GM23338 (cell line): ENCODE results near the gene RDH12. TPM values are rescaled to one million over a fixed set of nuclear protein-coding genes. Genes with fewer than 3 reads are reported as not detected.

Source experiments
- ATAC-seq: fragments of 200-7000 bp; cut with Tn5 transposase; 3 replicates; pipeline ENCODE4 v1.9.1; 2020
- DNase-seq: peaks from one replicate; pipeline ENCODE4 v3.0.0-alpha.2; 2015; ENCODE audit warnings: low spot score
- H2AFZ ChIP-seq: fragments of 200-600 bp; sonication (generic); 2 replicates; pipeline ENCODE4 v1.8.0; 2016; ENCODE audit warnings: antibody characterized with exemption, mild to moderate bottlenecking, moderate library complexity
- H3F3A ChIP-seq: fragments of 200-600 bp; sonication (generic); replicated peaks from 2 replicates; pipeline ENCODE4 v1.8.0; 2017; ENCODE audit warnings: antibody characterized with exemption, mixed run types, low read depth
- H3K27ac ChIP-seq: fragments of 200-600 bp; sonication (generic); 2 replicates; pipeline ENCODE4 v1.6.1; 2016; ENCODE audit warnings: low read depth
- H3K27me3 ChIP-seq: fragments of 200-600 bp; sonication (generic); 2 replicates; pipeline ENCODE4 v1.8.0; 2016; ENCODE audit warnings: mild to moderate bottlenecking, mixed run types, moderate library complexity; ENCODE audit not compliant: insufficient read depth
- H3K36me3 ChIP-seq: fragments of 200-600 bp; sonication (generic); 2 replicates; pipeline ENCODE4 v1.8.0; 2016; ENCODE audit warnings: mild to moderate bottlenecking; ENCODE audit not compliant: insufficient read depth
- H3K4me1 ChIP-seq: fragments of 200-600 bp; sonication (generic); 2 replicates; pipeline ENCODE4 v1.8.0; 2016; ENCODE audit warnings: mild to moderate bottlenecking, moderate library complexity; ENCODE audit not compliant: insufficient read depth
- H3K4me2 ChIP-seq: fragments of 200-600 bp; sonication (generic); 2 replicates; pipeline ENCODE4 v1.7.1; 2017; ENCODE audit warnings: mixed run types
- H3K4me3 ChIP-seq: fragments of 200-600 bp; sonication (generic); 2 replicates; pipeline ENCODE4 v1.6.1; 2016; ENCODE audit warnings: mixed run types
- H3K79me2 ChIP-seq: fragments of 200-600 bp; sonication (generic); replicated peaks from 2 replicates; pipeline ENCODE4 v1.8.0; 2017; ENCODE audit warnings: mild to moderate bottlenecking; ENCODE audit not compliant: insufficient read depth
- H3K9me2 ChIP-seq: fragments of 200-600 bp; sonication (generic); 2 replicates; pipeline ENCODE4 v1.8.0; 2017; ENCODE audit not compliant: insufficient read depth
- H4K20me1 ChIP-seq: fragments of 200-600 bp; sonication (generic); replicated peaks from 2 replicates; pipeline ENCODE4 v1.8.0; 2017; ENCODE audit warnings: mild to moderate bottlenecking; ENCODE audit not compliant: insufficient read depth
- H3K27ac Mint-ChIP-seq: 2 replicates; pipeline ENCODE4 v1.8.0; 2020; ENCODE audit warnings: inconsistent platforms, mild to moderate bottlenecking, moderate library complexity, mixed read lengths
- H3K27me3 Mint-ChIP-seq: 3 replicates; pipeline ENCODE4 v1.8.0; 2022; ENCODE audit warnings: low read depth, mild to moderate bottlenecking, moderate library complexity, mixed read lengths, inconsistent platforms; ENCODE audit not compliant: insufficient read depth, poor library complexity
- H3K36me3 Mint-ChIP-seq: 3 replicates; pipeline ENCODE4 v1.8.0; 2021; ENCODE audit warnings: low read depth, mild to moderate bottlenecking, inconsistent platforms, moderate library complexity, mixed read lengths
- H3K4me1 Mint-ChIP-seq: 3 replicates; pipeline ENCODE4 v1.8.0; 2020; ENCODE audit warnings: mild to moderate bottlenecking, inconsistent platforms, mixed read lengths
- H3K4me3 Mint-ChIP-seq: 3 replicates; pipeline ENCODE4 v1.8.0; 2021; ENCODE audit warnings: moderate library complexity, mild to moderate bottlenecking, inconsistent platforms, mixed read lengths
- H3K9me3 Mint-ChIP-seq: 3 replicates; pipeline ENCODE4 v1.8.0; 2020; ENCODE audit warnings: moderate library complexity, mild to moderate bottlenecking, inconsistent platforms, mixed read lengths
- EZH2phosphoT487 ChIP-seq: fragments of 200-600 bp; sonication (generic); IDR thresholded peaks from one replicate; pipeline ENCODE4 v1.8.1; 2018; ENCODE audit warnings: antibody characterized with exemption; ENCODE audit not compliant: unreplicated experiment
- JUNB ChIP-seq: IDR thresholded peaks from one replicate; pipeline ENCODE4 v1.6.1; 2016; ENCODE audit warnings: antibody characterized with exemption; ENCODE audit not compliant: unreplicated experiment
- POLR2AphosphoS5 ChIP-seq: IDR thresholded peaks from 2 replicates; pipeline ENCODE4 v1.6.1; 2016; ENCODE audit warnings: antibody characterized with exemption, low read depth
- ZNF114 ChIP-seq: fragments of 250-450 bp; sonication (Bioruptor Pico); IDR thresholded peaks from 2 replicates; pipeline ENCODE4 v1.5.0; 2020; ENCODE audit warnings: mild to moderate bottlenecking, moderate library complexity
- polyA plus RNA-seq: library from polyadenylated mRNA; unstranded; fragments of >200 nt; fragmentation: Nextera tagmentation; extraction: Ambion mirVana; gene quantifications from 2 replicates; pipeline ENCODE4 v1.2.1, GENCODE V29; 2016
- total RNA-seq: library from RNA; depleted of rRNA; stranded (reverse); fragments of >200 nt; shearing (Covaris generic); gene quantifications from 2 replicates; pipeline ENCODE4 v1.2.3, GENCODE V29; 2014
- TF ChIP-seq, protein P1 (sequence below): IDR thresholded peaks from 2 replicates; pipeline ENCODE4 v1.6.1; 2016; ENCODE audit warnings: antibody characterized with exemption
- TF ChIP-seq, protein P2 (sequence below): IDR thresholded peaks from one replicate; pipeline ENCODE4 v1.6.1; 2018; ENCODE audit warnings: antibody characterized with exemption; ENCODE audit not compliant: unreplicated experiment
- TF ChIP-seq, protein P3 (sequence below): fragments of 250-450 bp; sonication (Bioruptor Pico); IDR thresholded peaks from 2 replicates; pipeline ENCODE4 v1.5.0; 2020; ENCODE audit warnings: mild to moderate bottlenecking, moderate library complexity
- TF ChIP-seq, protein P4 (sequence below), 2 experiments: fragments of 200-600 bp in 1 of 2; sonication (generic) in 1 of 2; conservative IDR thresholded peaks; 2 replicates each; pipeline versions ENCODE4 v1.5.1 to v1.6.1; 2016 to 2017; ENCODE audit warnings: antibody characterized with exemption in 2 of 2, low read depth in 2 of 2, mild to moderate bottlenecking in 2 of 2, moderate library complexity in 1 of 2

The RDH12 gene
- total and polyA plus RNA-seq, 2 experiments from 2014 or later: 0.28 to 1.6 TPM

DNA sequence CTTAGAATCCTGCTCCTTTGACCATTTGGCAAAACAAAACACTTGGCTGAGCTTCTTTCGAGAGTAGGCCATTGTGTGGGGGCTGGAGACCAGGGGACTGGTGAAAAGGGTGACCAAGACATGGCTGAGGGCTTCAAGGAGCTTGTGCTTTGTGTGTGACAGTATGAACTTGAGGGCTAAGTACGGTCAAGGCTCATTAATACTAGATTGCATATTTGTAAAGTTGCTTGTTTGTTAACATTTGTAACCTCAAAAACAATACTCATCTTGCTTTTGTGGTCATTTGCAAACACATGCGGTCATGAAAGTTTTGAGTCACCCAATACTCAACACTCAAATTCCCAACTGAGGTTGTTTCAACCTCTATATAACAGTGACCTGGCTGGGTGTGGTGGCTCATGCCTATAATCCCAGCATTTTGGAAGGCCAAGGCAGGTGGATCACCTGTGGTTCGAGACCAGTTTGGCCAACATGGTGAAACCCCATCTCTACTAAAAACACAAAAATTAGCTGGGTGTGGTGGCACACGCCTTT is 72.2 kb downstream of the RDH12 start:
- H3K27me3 ChIP-seq: no peaks in the 10 kb centered on the region
- H3K36me3 ChIP-seq: peaks cover 41% of the 10 kb centered on the region
- Mint-ChIP-seq H3K27me3 (no peaks in the 10 kb centered on the region), H3K36me3 (peaks cover 72% of the 10 kb centered on the region), H3K9me3 (no peaks in the 10 kb centered on the region), H3K4me1 (no peaks in the 10 kb centered on the region), H3K27ac (no peak overlapping the region), H3K4me3 (no peak overlapping the region)
- H3K4me1 ChIP-seq: no peaks in the 10 kb centered on the region
- ATAC-seq (no peak), DNase-seq (no peak)
- H3K27ac ChIP-seq: no peak overlapping the region
- no peaks in the 10 kb centered on the region for H3K79me2 ChIP-seq
- H3K4me3 ChIP-seq: no peak overlapping the region
- H3K4me2 ChIP-seq: no peak overlapping the region
- TF ChIP-seq, protein P1, sequence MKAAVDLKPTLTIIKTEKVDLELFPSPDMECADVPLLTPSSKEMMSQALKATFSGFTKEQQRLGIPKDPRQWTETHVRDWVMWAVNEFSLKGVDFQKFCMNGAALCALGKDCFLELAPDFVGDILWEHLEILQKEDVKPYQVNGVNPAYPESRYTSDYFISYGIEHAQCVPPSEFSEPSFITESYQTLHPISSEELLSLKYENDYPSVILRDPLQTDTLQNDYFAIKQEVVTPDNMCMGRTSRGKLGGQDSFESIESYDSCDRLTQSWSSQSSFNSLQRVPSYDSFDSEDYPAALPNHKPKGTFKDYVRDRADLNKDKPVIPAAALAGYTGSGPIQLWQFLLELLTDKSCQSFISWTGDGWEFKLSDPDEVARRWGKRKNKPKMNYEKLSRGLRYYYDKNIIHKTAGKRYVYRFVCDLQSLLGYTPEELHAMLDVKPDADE: no peak
- TF ChIP-seq POLR2AphosphoS5 (no peak), JUNB (no peak), ZNF114 (no peak), EZH2phosphoT487 (no peak)
- TF ChIP-seq, protein P2, sequence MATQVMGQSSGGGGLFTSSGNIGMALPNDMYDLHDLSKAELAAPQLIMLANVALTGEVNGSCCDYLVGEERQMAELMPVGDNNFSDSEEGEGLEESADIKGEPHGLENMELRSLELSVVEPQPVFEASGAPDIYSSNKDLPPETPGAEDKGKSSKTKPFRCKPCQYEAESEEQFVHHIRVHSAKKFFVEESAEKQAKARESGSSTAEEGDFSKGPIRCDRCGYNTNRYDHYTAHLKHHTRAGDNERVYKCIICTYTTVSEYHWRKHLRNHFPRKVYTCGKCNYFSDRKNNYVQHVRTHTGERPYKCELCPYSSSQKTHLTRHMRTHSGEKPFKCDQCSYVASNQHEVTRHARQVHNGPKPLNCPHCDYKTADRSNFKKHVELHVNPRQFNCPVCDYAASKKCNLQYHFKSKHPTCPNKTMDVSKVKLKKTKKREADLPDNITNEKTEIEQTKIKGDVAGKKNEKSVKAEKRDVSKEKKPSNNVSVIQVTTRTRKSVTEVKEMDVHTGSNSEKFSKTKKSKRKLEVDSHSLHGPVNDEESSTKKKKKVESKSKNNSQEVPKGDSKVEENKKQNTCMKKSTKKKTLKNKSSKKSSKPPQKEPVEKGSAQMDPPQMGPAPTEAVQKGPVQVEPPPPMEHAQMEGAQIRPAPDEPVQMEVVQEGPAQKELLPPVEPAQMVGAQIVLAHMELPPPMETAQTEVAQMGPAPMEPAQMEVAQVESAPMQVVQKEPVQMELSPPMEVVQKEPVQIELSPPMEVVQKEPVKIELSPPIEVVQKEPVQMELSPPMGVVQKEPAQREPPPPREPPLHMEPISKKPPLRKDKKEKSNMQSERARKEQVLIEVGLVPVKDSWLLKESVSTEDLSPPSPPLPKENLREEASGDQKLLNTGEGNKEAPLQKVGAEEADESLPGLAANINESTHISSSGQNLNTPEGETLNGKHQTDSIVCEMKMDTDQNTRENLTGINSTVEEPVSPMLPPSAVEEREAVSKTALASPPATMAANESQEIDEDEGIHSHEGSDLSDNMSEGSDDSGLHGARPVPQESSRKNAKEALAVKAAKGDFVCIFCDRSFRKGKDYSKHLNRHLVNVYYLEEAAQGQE: no peak
- TF ChIP-seq, protein P3, sequence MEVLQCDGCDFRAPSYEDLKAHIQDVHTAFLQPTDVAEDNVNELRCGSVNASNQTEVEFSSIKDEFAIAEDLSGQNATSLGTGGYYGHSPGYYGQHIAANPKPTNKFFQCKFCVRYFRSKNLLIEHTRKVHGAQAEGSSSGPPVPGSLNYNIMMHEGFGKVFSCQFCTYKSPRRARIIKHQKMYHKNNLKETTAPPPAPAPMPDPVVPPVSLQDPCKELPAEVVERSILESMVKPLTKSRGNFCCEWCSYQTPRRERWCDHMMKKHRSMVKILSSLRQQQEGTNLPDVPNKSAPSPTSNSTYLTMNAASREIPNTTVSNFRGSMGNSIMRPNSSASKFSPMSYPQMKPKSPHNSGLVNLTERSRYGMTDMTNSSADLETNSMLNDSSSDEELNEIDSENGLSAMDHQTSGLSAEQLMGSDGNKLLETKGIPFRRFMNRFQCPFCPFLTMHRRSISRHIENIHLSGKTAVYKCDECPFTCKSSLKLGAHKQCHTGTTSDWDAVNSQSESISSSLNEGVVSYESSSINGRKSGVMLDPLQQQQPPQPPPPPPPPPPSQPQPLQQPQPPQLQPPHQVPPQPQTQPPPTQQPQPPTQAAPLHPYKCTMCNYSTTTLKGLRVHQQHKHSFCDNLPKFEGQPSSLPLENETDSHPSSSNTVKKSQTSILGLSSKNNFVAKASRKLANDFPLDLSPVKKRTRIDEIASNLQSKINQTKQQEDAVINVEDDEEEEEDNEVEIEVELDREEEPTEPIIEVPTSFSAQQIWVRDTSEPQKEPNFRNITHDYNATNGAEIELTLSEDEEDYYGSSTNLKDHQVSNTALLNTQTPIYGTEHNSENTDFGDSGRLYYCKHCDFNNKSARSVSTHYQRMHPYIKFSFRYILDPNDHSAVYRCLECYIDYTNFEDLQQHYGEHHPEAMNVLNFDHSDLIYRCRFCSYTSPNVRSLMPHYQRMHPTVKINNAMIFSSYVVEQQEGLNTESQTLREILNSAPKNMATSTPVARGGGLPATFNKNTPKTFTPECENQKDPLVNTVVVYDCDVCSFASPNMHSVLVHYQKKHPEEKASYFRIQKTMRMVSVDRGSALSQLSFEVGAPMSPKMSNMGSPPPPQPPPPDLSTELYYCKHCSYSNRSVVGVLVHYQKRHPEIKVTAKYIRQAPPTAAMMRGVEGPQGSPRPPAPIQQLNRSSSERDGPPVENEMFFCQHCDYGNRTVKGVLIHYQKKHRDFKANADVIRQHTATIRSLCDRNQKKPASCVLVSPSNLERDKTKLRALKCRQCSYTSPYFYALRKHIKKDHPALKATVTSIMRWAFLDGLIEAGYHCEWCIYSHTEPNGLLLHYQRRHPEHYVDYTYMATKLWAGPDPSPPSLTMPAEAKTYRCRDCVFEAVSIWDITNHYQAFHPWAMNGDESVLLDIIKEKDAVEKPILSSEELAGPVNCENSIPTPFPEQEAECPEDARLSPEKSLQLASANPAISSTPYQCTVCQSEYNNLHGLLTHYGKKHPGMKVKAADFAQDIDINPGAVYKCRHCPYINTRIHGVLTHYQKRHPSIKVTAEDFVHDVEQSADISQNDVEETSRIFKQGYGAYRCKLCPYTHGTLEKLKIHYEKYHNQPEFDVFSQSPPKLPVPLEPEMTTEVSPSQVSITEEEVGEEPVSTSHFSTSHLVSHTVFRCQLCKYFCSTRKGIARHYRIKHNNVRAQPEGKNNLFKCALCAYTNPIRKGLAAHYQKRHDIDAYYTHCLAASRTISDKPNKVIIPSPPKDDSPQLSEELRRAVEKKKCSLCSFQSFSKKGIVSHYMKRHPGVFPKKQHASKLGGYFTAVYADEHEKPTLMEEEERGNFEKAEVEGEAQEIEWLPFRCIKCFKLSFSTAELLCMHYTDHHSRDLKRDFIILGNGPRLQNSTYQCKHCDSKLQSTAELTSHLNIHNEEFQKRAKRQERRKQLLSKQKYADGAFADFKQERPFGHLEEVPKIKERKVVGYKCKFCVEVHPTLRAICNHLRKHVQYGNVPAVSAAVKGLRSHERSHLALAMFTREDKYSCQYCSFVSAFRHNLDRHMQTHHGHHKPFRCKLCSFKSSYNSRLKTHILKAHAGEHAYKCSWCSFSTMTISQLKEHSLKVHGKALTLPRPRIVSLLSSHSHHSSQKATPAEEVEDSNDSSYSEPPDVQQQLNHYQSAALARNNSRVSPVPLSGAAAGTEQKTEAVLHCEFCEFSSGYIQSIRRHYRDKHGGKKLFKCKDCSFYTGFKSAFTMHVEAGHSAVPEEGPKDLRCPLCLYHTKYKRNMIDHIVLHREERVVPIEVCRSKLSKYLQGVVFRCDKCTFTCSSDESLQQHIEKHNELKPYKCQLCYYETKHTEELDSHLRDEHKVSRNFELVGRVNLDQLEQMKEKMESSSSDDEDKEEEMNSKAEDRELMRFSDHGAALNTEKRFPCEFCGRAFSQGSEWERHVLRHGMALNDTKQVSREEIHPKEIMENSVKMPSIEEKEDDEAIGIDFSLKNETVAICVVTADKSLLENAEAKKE: no peak
- TF ChIP-seq, protein P4, sequence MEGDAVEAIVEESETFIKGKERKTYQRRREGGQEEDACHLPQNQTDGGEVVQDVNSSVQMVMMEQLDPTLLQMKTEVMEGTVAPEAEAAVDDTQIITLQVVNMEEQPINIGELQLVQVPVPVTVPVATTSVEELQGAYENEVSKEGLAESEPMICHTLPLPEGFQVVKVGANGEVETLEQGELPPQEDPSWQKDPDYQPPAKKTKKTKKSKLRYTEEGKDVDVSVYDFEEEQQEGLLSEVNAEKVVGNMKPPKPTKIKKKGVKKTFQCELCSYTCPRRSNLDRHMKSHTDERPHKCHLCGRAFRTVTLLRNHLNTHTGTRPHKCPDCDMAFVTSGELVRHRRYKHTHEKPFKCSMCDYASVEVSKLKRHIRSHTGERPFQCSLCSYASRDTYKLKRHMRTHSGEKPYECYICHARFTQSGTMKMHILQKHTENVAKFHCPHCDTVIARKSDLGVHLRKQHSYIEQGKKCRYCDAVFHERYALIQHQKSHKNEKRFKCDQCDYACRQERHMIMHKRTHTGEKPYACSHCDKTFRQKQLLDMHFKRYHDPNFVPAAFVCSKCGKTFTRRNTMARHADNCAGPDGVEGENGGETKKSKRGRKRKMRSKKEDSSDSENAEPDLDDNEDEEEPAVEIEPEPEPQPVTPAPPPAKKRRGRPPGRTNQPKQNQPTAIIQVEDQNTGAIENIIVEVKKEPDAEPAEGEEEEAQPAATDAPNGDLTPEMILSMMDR (conservative IDR thresholded peaks at IDR 0.05; ENCODE audit: low read depth in 2 of 2): no peak
- no peaks in the 10 kb centered on the region for H4K20me1 ChIP-seq
- H3K9me2 ChIP-seq: no peaks in the 10 kb centered on the region
- no peaks in the 10 kb centered on the region for H3F3A ChIP-seq
- no peak overlapping the region for H2AFZ ChIP-seq
